Measurements from ENCODE around the gene STRAP. TPM values are rescaled to one million over a fixed set of nuclear protein-coding genes. Genes with fewer than 3 reads are reported as not detected.
A peak's percentile ranks its signal among the peaks of the same experiment; 100 is the strongest.

The STRAP gene
- total and polyA plus RNA-seq, 9 of the 15 experiments (the other 6 are each of a cell fraction or from before 2014, with no cell fraction given): 58.5 to 134 (median 89.5) TPM

- TF ChIP-seq, protein P1, sequence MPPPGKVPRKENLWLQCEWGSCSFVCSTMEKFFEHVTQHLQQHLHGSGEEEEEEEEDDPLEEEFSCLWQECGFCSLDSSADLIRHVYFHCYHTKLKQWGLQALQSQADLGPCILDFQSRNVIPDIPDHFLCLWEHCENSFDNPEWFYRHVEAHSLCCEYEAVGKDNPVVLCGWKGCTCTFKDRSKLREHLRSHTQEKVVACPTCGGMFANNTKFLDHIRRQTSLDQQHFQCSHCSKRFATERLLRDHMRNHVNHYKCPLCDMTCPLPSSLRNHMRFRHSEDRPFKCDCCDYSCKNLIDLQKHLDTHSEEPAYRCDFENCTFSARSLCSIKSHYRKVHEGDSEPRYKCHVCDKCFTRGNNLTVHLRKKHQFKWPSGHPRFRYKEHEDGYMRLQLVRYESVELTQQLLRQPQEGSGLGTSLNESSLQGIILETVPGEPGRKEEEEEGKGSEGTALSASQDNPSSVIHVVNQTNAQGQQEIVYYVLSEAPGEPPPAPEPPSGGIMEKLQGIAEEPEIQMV (tag; conservative IDR thresholded peaks at IDR 0.05; ENCODE audit: low read depth): no peak
- TF ChIP-seq ARNT (IDR thresholded peaks at IDR 0.05): no peak
- no peak for TF ChIP-seq ERF (CRISPR knock-in tag; IDR thresholded peaks at IDR 0.05)
- no peak for TF ChIP-seq CBX1 (IDR thresholded peaks at IDR 0.05; ENCODE audit: low read depth)
- TF ChIP-seq TGIF2 (CRISPR knock-in tag; IDR thresholded peaks at IDR 0.05): no peak
- TF ChIP-seq NCOR1 (IDR thresholded peaks at IDR 0.05): no peak
- no peak for TF ChIP-seq XRCC3 (IDR thresholded peaks at IDR 0.05)
- TF ChIP-seq CEBPZ (IDR thresholded peaks at IDR 0.05; ENCODE audit: borderline replicate concordance, low read depth, low read length): no peak
- TF ChIP-seq SMARCA4 (IDR thresholded peaks at IDR 0.05): no peak
- TF ChIP-seq, protein P2, sequence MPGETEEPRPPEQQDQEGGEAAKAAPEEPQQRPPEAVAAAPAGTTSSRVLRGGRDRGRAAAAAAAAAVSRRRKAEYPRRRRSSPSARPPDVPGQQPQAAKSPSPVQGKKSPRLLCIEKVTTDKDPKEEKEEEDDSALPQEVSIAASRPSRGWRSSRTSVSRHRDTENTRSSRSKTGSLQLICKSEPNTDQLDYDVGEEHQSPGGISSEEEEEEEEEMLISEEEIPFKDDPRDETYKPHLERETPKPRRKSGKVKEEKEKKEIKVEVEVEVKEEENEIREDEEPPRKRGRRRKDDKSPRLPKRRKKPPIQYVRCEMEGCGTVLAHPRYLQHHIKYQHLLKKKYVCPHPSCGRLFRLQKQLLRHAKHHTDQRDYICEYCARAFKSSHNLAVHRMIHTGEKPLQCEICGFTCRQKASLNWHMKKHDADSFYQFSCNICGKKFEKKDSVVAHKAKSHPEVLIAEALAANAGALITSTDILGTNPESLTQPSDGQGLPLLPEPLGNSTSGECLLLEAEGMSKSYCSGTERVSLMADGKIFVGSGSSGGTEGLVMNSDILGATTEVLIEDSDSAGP (CRISPR knock-in tag; IDR thresholded peaks at IDR 0.05): no peak
- 0 out of 2 replicates have a peak, but pooled peaks have one; percentile 32 for TF ChIP-seq MTA3 (IDR thresholded peaks at IDR 0.05; ENCODE audit: borderline replicate concordance)
- TF ChIP-seq NR2F6 (CRISPR knock-in tag; IDR thresholded peaks at IDR 0.05): no peak
- no peak for TF ChIP-seq ZNF639 (CRISPR knock-in tag; conservative IDR thresholded peaks at IDR 0.05 in 1 of 2, IDR thresholded peaks at IDR 0.05 in 1 of 2)
- TF ChIP-seq SMAD4 (CRISPR knock-in tag; conservative IDR thresholded peaks at IDR 0.05): peak; percentile 52; the same call in 1 of the 2 replicates
- no peak for TF ChIP-seq EGR1 (conservative IDR thresholded peaks at IDR 0.05)
- no peak for TF ChIP-seq SOX6 (IDR thresholded peaks at IDR 0.05)
- TF ChIP-seq RAD51 (IDR thresholded peaks at IDR 0.05; ENCODE audit: borderline replicate concordance, low read depth): no peak
- TF ChIP-seq MAFG (tag; conservative IDR thresholded peaks at IDR 0.05): no peak
These were observed 28.9 kb downstream of the STRAP start, which contains the start of gene DERA (continued) for GRCh38 chr12:15910864-15911721.
